Erythroblast (primary cell): ENCODE measurements around the gene GAD1.

ENCODE experiments used
- GATA1 ChIP-seq: IDR thresholded peaks from 2 replicates; pipeline ENCODE4 v1.6.1; 2011; ENCODE audit warnings: low read depth, mild to moderate bottlenecking, control low read depth, low read length, moderate library complexity
- POLR2A ChIP-seq: IDR thresholded peaks from 2 replicates; pipeline ENCODE4 v1.6.1; 2011; ENCODE audit warnings: mild to moderate bottlenecking, low read length

- TF ChIP-seq POLR2A (no peak), GATA1 (no peak)
These were observed 7.2 kb downstream of the GAD1 start for GRCh38 chr2:170823898-170824215.
